Subcutaneous adipose tissue (tissue), 4 donors: ENCODE results near the gene FLYWCH2. TPM values are rescaled to one million over a fixed set of nuclear protein-coding genes. Genes with fewer than 3 reads are reported as not detected.

Experiments used
- CTCF ChIP-seq: fragments of 450-650 bp; IDR thresholded peaks from one replicate; pipeline ENCODE4 v1.5.1; 2016; ENCODE audit warnings: low read depth, mild to moderate bottlenecking, control low read depth, antibody characterized with exemption, moderate library complexity
- total RNA-seq, 4 donors: library from RNA; depleted of rRNA; stranded (reverse); fragments of >200 nt; gene quantifications; one replicate each; pipeline ENCODE4 v1.1.0, GENCODE V29; 2016

Gene FLYWCH2
- total RNA-seq, 4 donors from 2014 or later = 20.5 to 61.4 (median 29.1) TPM

GRCh38 chr16:2911638-2912329 is 28.8 kb downstream of the FLYWCH2 start, which contains the start of gene FLYWCH1:
FLYWCH1 (plus strand) TSS chr16:2911931; CDS start chr16:2929686, 17,755 bp downstream.
- TF ChIP-seq CTCF = no peak

- no peak for TF ChIP-seq CTCF
These were observed 29.6 kb downstream of the FLYWCH2 start for GRCh38 chr16:2912330-2913199.

- no peak for TF ChIP-seq CTCF
These were observed 30.6 kb downstream of the FLYWCH2 start for GRCh38 chr16:2913603-2914002.

- TF ChIP-seq CTCF = no peak
These were observed 31.2 kb downstream of the FLYWCH2 start for GRCh38 chr16:2914233-2914632.

GRCh38 chr16:2915196-2915929 is 32.3 kb downstream of the FLYWCH2 start:
- TF ChIP-seq CTCF = no peak

- no peak for TF ChIP-seq CTCF
These were observed 36.7 kb downstream of the FLYWCH2 start for GRCh38 chr16:2919511-2920255.
